Neural cell (in vitro differentiated cells): ENCODE results near the gene OR51D1. TPM values are rescaled to one million over a fixed set of nuclear protein-coding genes. Genes with fewer than 3 reads are reported as not detected.

Experiments
- H2AFZ ChIP-seq: fragments of 200-600, 300-800 bp; sonication (generic), shearing (Covaris generic); 2 replicates; pipeline ENCODE4 v1.6.0; 2014; ENCODE audit warnings: low read depth, mild to moderate bottlenecking, antibody characterized with exemption, low read length, moderate library complexity
- H3F3A ChIP-seq: fragments of 200-600 bp; shearing (Covaris generic); 2 replicates; pipeline ENCODE4 v1.6.1; 2016; ENCODE audit warnings: mild to moderate bottlenecking, moderate library complexity, mixed read lengths, antibody characterized with exemption, low read length; ENCODE audit not compliant: insufficient read depth, poor library complexity, severe bottlenecking
- H3K27ac ChIP-seq: fragments of 200-600, 300-800 bp; sonication (generic), shearing (Covaris generic); 2 replicates; pipeline ENCODE4 v1.5.1; 2014; ENCODE audit warnings: mild to moderate bottlenecking, low read length, moderate library complexity
- H3K27me3 ChIP-seq: fragments of 300-800, 200-600 bp; sonication (generic), shearing (Covaris generic); 2 replicates; pipeline ENCODE4 v1.6.0; 2014; ENCODE audit warnings: mild to moderate bottlenecking, low read depth, low read length, moderate library complexity; ENCODE audit not compliant: insufficient read depth
- H3K36me3 ChIP-seq: fragments of 300-800, 200-600 bp; sonication (generic), shearing (Covaris generic); 2 replicates; pipeline ENCODE4 v1.5.1; 2014; ENCODE audit warnings: mild to moderate bottlenecking, antibody characterized with exemption, low read length, moderate library complexity; ENCODE audit not compliant: insufficient read depth
- H3K4me2 ChIP-seq: fragments of 300-800, 200-600 bp; sonication (generic), shearing (Covaris generic); 2 replicates; pipeline ENCODE4 v1.6.0; 2014; ENCODE audit warnings: mild to moderate bottlenecking, low read length
- H3K4me3 ChIP-seq: fragments of 300-800, 200-600 bp; sonication (generic), shearing (Covaris generic); 2 replicates; pipeline ENCODE4 v1.5.1; 2014; ENCODE audit warnings: mild to moderate bottlenecking, low read length, moderate library complexity
- H3K79me2 ChIP-seq: fragments of 200-600 bp; shearing (Covaris generic); replicated peaks from 2 replicates; pipeline ENCODE4 v1.6.0; 2014; ENCODE audit warnings: mild to moderate bottlenecking, low read length, moderate library complexity; ENCODE audit not compliant: insufficient read depth
- H3K9ac ChIP-seq: fragments of 300-800, 200-600 bp; sonication (generic), shearing (Covaris generic); 2 replicates; pipeline ENCODE4 v1.6.1; 2016; ENCODE audit warnings: mild to moderate bottlenecking, low read length, mixed read lengths
- H3K9me2 ChIP-seq: fragments of 200-600 bp; shearing (Covaris generic); 2 replicates; pipeline ENCODE4 v1.6.1; 2016; ENCODE audit warnings: mild to moderate bottlenecking, low read length, mixed read lengths; ENCODE audit not compliant: insufficient read depth
- H3K9me3 ChIP-seq: fragments of 200-600, 300-800 bp; sonication (generic), shearing (Covaris generic); 2 replicates; pipeline ENCODE4 v1.6.1; 2016; ENCODE audit warnings: mild to moderate bottlenecking, mixed run types, low read length, moderate library complexity, mixed read lengths
- H4K20me1 ChIP-seq: fragments of 200-600 bp; shearing (Covaris generic); 2 replicates; pipeline ENCODE4 v1.6.1; 2016; ENCODE audit warnings: mild to moderate bottlenecking, mixed run types; ENCODE audit not compliant: insufficient read depth
- CTCF ChIP-seq: fragments of 450-650 bp; IDR thresholded peaks from 2 replicates; pipeline ENCODE4 v1.5.1; 2014; ENCODE audit warnings: antibody characterized with exemption, mild to moderate bottlenecking, moderate library complexity; ENCODE audit not compliant: poor library complexity, severe bottlenecking
- MXI1 ChIP-seq: fragments of 450-650 bp; conservative IDR thresholded peaks from 2 replicates; pipeline ENCODE4 v1.6.1; 2014; ENCODE audit warnings: antibody characterized with exemption, mild to moderate bottlenecking; ENCODE audit not compliant: poor library complexity, severe bottlenecking
- POLR2AphosphoS5 ChIP-seq: IDR thresholded peaks from 2 replicates; pipeline ENCODE4 v1.6.1; 2012
- polyA plus RNA-seq: library from polyadenylated mRNA; depleted of rRNA; stranded (reverse); fragments of >200 nt; gene quantifications from 2 replicates; pipeline ENCODE4 v1.2.3, GENCODE V29; 2014

OR51D1 gene
- polyA plus RNA-seq, 1 donor from 2014 or later: not detected

- Histone ChIP-seq H3K36me3 (no peaks in the 10 kb centered on the region), H3K79me2 (no peaks in the 10 kb centered on the region), H3K27ac (no peak overlapping the region), H3K27me3 (no peaks in the 10 kb centered on the region), H2AFZ (no peak overlapping the region), H4K20me1 (no peaks in the 10 kb centered on the region), H3F3A (no peaks in the 10 kb centered on the region), H3K9me3 (no peaks in the 10 kb centered on the region), H3K9me2 (no peaks in the 10 kb centered on the region), H3K4me3 (no peak overlapping the region), H3K4me2 (no peak overlapping the region), H3K9ac (no peak overlapping the region)
- no peak for TF ChIP-seq MXI1
- TF ChIP-seq CTCF: no peak
- TF ChIP-seq POLR2AphosphoS5: no peak
Measured at GRCh38 chr11:4684631-4685285, 47.5 kb downstream of the OR51D1 start.

Other genes with a start within 250 kb of the OR51D1 start
- gene TRIM21, start 243.8 kb upstream of the OR51D1 start, polyA plus RNA-seq: 0.11 TPM in 1 of 2 replicates, not detected in the other
- not detected in 2 replicates for gene OR52K2, start 188.2 kb upstream of the OR51D1 start, polyA plus RNA-seq
- not detected in 2 replicates for gene OR52K1, start 154.8 kb upstream of the OR51D1 start, polyA plus RNA-seq
- gene OR52M1, start 92.3 kb upstream of the OR51D1 start, polyA plus RNA-seq: not detected in 2 replicates
- gene OR52I2, start 55.7 kb upstream of the OR51D1 start, polyA plus RNA-seq: not detected in 2 replicates
- gene OR52I1, start 43.4 kb upstream of the OR51D1 start, polyA plus RNA-seq: not detected in 2 replicates
- gene TRIM68, start 29.2 kb upstream of the OR51D1 start, polyA plus RNA-seq: 14.7 and 15.3 TPM in 2 replicates
- gene OR51E1, start 6.5 kb downstream of the OR51D1 start, polyA plus RNA-seq: not detected in 2 replicates
- gene OR51E2, start 60.4 kb downstream of the OR51D1 start, polyA plus RNA-seq: not detected in 2 replicates
- gene MMP26, start 67.3 kb downstream of the OR51D1 start, polyA plus RNA-seq: not detected in 2 replicates
- not detected in 2 replicates for gene OR51F1, start 132.5 kb downstream of the OR51D1 start, polyA plus RNA-seq
- not detected in 2 replicates for gene OR52R1, start 166.9 kb downstream of the OR51D1 start, polyA plus RNA-seq
- not detected in 2 replicates for gene OR51F2, start 183.8 kb downstream of the OR51D1 start, polyA plus RNA-seq
- gene OR51S1, start 211.7 kb downstream of the OR51D1 start, polyA plus RNA-seq: not detected in 2 replicates
- gene OR51T1, start 244.4 kb downstream of the OR51D1 start, polyA plus RNA-seq: not detected in 2 replicates